Natural killer cell (primary cell): ENCODE results near the gene GNAI2. TPM values are rescaled to one million over a fixed set of nuclear protein-coding genes. Genes with fewer than 3 reads are reported as not detected.
A peak's percentile ranks its signal among the peaks of the same experiment; 100 is the strongest.

ENCODE experiments used
- ATAC-seq, 3 donors: fragments of 150-1000 bp in 2 of 3; fragments of 200-7000 bp in 1 of 3; cut with Tn5 transposase; 1 replicate in 1 of 3; 2 replicates in 2 of 3; pipeline ENCODE4 v1.10.0; 2021; ENCODE audit warnings: mild to moderate bottlenecking in 2 of 3, moderate library complexity in 2 of 3
- DNase-seq, 2 donors: peaks; one replicate each; pipeline versions ENCODE4 v3.0.0 to v3.0.0-alpha.2; 2013 to 2021; ENCODE audit warnings: mixed read lengths in 1 of 2
- H3K27ac ChIP-seq: one replicate; pipeline ENCODE4 v1.5.1; 2013; ENCODE audit warnings: mild to moderate bottlenecking, low read length
- H3K27me3 ChIP-seq: one replicate; pipeline ENCODE4 v1.6.1; 2013; ENCODE audit warnings: low read length; ENCODE audit not compliant: control insufficient read depth, insufficient read depth
- H3K36me3 ChIP-seq: one replicate; pipeline ENCODE4 v1.6.1; 2013; ENCODE audit warnings: low read length; ENCODE audit not compliant: control insufficient read depth, insufficient read depth
- H3K4me1 ChIP-seq: one replicate; pipeline ENCODE4 v1.6.1; 2013; ENCODE audit warnings: low read length; ENCODE audit not compliant: control insufficient read depth, insufficient read depth
- H3K4me3 ChIP-seq: one replicate; pipeline ENCODE4 v1.5.1; 2013; ENCODE audit warnings: low read length
- H3K9me3 ChIP-seq: one replicate; pipeline ENCODE4 v1.6.1; 2013; ENCODE audit warnings: low read length; ENCODE audit not compliant: control insufficient read depth, insufficient read depth
- H3K27ac Mint-ChIP-seq, 2 donors: one replicate each; pipeline ENCODE4 v1.8.0; 2022; ENCODE audit warnings: mild to moderate bottlenecking in 2 of 2, mixed read lengths in 2 of 2, moderate library complexity in 1 of 2
- H3K27me3 Mint-ChIP-seq, 2 donors: one replicate each; pipeline ENCODE4 v1.8.0; 2022; ENCODE audit warnings: low read depth in 2 of 2, mixed read lengths in 2 of 2
- H3K36me3 Mint-ChIP-seq: one replicate; pipeline ENCODE4 v1.8.0; 2022; ENCODE audit warnings: mixed read lengths
- H3K4me1 Mint-ChIP-seq, 2 donors: one replicate each; pipeline ENCODE4 v1.8.0; 2022; ENCODE audit warnings: mixed read lengths in 2 of 2
- H3K4me3 Mint-ChIP-seq: one replicate; pipeline ENCODE4 v1.8.0; 2022; ENCODE audit warnings: mild to moderate bottlenecking, moderate library complexity, mixed read lengths
- H3K9me3 Mint-ChIP-seq, 2 donors: one replicate each; pipeline ENCODE4 v1.8.0; 2022; ENCODE audit warnings: mixed read lengths in 2 of 2
- WGBS: methylation state at CpG from one replicate; pipeline ENCODE4 v1.1.7; 2013; ENCODE audit warnings: missing lambda C conversion rate; ENCODE audit not compliant: insufficient coverage; 5-methylcytosine and 5-hydroxymethylcytosine counted together
- intact Hi-C: fragments of 100-400 bp; cut with micrococcal nuclease; formaldehyde crosslinking; loops from one replicate; pipeline ENCODE4 v1.14.2; 2022
- total RNA-seq, 4 donors: library from RNA; stranded (reverse); fragments of 120-200 nt in 1 of 4; gene quantifications; one replicate each; pipeline versions ENCODE4 v1.2.3 to v1.2.4, GENCODE V29; 2013 to 2022
- TF ChIP-seq, protein P1 (sequence below): fragments of 200-600 bp; IDR thresholded peaks from one replicate; pipeline ENCODE4 v1.8.0; 2022; ENCODE audit warnings: antibody characterized with exemption

Gene GNAI2
- total RNA-seq, 3 donors from 2014 or later (not counting 1 experiment from before 2014, with no cell fraction given): 428 to 467 (median 447) TPM

DNA sequence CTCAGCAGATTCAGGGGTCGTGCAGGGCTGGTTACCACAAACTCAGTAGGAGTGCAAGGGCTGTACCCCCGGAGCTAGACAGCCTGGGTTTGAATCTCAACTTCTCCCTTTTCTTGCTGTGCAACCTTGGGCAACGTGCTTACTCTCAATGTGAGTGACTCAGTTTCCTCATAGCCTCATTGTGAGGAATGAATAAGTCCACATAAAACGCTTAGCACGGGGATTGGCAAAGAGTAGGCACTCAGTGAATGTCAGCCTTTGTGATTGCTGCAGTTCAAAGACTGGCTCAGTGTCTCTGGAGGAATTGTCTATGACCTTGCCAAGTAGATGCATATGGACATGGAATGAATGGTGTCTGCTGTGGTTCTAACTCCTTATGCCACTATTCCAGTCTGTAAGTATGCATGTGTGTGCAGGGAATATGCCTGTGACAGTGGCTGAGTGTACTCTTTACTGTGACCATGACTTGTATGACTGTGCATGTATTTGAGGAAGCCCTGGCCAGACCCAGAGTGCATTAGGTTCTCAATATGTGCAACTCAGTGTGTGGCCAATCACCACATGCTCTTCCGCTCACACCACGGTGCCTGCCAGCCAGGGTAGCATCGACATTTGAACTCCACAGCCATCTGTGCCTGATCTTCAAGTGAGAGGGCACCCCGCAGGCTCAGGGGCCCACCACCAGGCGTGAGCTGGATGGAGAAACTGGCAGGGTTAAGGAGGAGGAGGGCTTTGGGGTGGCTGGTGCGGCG, 64.1 kb downstream of the GNAI2 start:
- 57% methylated on average over 12 of the region's 12 CpGs for whole genome bisulfite sequencing
- H3K9me3 ChIP-seq: no peaks in the 10 kb centered on the region
- H3K27me3 Mint-ChIP-seq: no peaks in the 10 kb centered on the region
- intact Hi-C loops: loop anchor here (1.0 to 5.0 kb wide), 3 partner anchors 37 to 62 kb away; partner anchors contain the start of gene TMEM115
- ATAC-seq (no peak), DNase-seq (peak in 1 of 2 donors; percentile 39)
- H3K27ac ChIP-seq: peak overlapping the region; percentile 96
- peaks cover 18 to 33% of the 10 kb centered on the region in 2 donors for H3K4me1 Mint-ChIP-seq
- H3K27me3 ChIP-seq: no peaks in the 10 kb centered on the region
- TF ChIP-seq, protein P1, sequence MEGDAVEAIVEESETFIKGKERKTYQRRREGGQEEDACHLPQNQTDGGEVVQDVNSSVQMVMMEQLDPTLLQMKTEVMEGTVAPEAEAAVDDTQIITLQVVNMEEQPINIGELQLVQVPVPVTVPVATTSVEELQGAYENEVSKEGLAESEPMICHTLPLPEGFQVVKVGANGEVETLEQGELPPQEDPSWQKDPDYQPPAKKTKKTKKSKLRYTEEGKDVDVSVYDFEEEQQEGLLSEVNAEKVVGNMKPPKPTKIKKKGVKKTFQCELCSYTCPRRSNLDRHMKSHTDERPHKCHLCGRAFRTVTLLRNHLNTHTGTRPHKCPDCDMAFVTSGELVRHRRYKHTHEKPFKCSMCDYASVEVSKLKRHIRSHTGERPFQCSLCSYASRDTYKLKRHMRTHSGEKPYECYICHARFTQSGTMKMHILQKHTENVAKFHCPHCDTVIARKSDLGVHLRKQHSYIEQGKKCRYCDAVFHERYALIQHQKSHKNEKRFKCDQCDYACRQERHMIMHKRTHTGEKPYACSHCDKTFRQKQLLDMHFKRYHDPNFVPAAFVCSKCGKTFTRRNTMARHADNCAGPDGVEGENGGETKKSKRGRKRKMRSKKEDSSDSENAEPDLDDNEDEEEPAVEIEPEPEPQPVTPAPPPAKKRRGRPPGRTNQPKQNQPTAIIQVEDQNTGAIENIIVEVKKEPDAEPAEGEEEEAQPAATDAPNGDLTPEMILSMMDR: no peak
- peak overlapping the region; percentile 36 for H3K4me3 ChIP-seq
- peaks cover 2% of the 10 kb centered on the region for H3K36me3 ChIP-seq
- H3K36me3 Mint-ChIP-seq: no peaks in the 10 kb centered on the region
- H3K9me3 Mint-ChIP-seq: no peaks in the 10 kb centered on the region
- peak overlapping the region; percentile 95 to 97 for H3K27ac Mint-ChIP-seq
- peak overlapping the region; percentile 97 for H3K4me3 Mint-ChIP-seq
- H3K4me1 ChIP-seq: peaks cover 27% of the 10 kb centered on the region

DNA sequence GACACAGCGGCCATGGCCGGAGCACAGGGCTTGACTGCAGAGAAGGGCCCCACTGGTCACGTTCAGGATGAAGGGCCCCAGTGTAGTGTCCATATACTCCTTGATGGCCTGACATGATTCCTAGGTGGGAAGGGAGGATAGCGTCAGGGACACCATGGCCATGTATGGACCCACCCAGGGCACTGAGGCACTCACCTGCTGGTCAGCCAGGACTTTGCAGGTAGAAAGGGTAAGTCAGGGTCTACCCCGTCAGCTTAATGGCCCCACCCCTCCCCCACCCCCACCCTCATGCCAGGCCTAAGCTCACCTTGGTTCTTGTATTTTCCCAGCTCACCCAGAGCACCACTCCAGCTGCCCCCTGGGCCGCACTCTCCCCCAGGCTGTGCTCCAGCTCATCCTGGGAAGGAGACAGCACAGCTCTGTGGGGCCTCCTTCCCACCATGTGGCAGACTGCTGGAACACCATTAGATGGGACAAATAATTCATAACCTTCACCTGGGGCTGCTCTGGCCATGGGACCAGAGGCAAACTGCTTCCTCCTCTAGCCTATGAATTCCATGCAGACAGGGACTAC, 64.8 kb downstream of the GNAI2 start:
- Mint-ChIP-seq H3K27me3 (no peaks in the 10 kb centered on the region), H3K4me1 (peaks cover 18 to 33% of the 10 kb centered on the region in 2 donors), H3K27ac (peak overlapping the region; percentile 95 to 97), H3K9me3 (no peaks in the 10 kb centered on the region), H3K36me3 (no peaks in the 10 kb centered on the region), H3K4me3 (peak overlapping the region; percentile 97)
- intact Hi-C loops: no loop called here
- 93% methylated on average over 6 of the region's 6 CpGs for WGBS
- Histone ChIP-seq H3K4me3 (no peak overlapping the region), H3K27ac (no peak overlapping the region), H3K9me3 (no peaks in the 10 kb centered on the region), H3K36me3 (peaks cover 2% of the 10 kb centered on the region), H3K27me3 (no peaks in the 10 kb centered on the region), H3K4me1 (peaks cover 27% of the 10 kb centered on the region)
- ATAC-seq: no peak
- TF ChIP-seq, protein P1: no peak
- no peak for DNase-seq

- Mint-ChIP-seq H3K27me3 (no peaks in the 10 kb centered on the region), H3K4me1 (peaks cover 18 to 33% of the 10 kb centered on the region in 2 donors), H3K9me3 (no peaks in the 10 kb centered on the region), H3K4me3 (no peak overlapping the region), H3K27ac (no peak overlapping the region), H3K36me3 (no peaks in the 10 kb centered on the region)
- WGBS: 95% methylated on average over 32 of the region's 32 CpGs
- TF ChIP-seq, protein P1: no peak
- Histone ChIP-seq H3K36me3 (no peaks in the 10 kb centered on the region), H3K27me3 (no peaks in the 10 kb centered on the region), H3K4me1 (peaks cover 27% of the 10 kb centered on the region), H3K9me3 (no peaks in the 10 kb centered on the region), H3K4me3 (no peak overlapping the region), H3K27ac (no peak overlapping the region)
- intact Hi-C loops: no loop called here
- ATAC-seq: no peak
- no peak for DNase-seq
These were observed 66.3 kb downstream of the GNAI2 start for GRCh38 chr3:50302095-50303012.
